Measurements from ENCODE around the gene ASB7.

ASB7 gene

DNA sequence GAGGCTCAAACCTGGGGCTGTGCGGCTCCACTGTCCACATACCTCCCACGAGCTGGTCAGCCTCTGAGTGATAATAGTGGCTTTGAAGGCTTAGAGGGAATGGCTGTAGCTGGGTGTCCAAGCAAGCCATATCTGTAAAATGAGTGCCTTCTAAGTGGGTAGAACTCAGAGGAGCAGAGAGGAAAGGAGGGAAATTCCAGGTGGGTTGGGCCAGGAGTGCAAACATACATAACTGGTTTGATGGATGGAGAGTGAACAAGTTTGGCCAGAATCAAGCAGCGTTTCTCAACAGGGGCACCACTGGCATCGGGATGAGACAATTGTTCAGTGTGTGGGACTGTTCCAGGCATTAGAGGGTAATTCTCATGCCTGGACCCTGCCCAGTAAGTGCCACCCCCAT, 91.1 kb downstream of the ASB7 start:
- DNase-seq (ENCODE audit: low read depth, low spot score), result no peak
- H3K4me3 ChIP-seq (ENCODE audit: low read length), result no peak overlapping the region

GRCh38 chr15:100694381-100695021, 92.1 kb downstream of the ASB7 start:
- DNase-seq (ENCODE audit: low read depth, low spot score), result no peak
- H3K4me3 ChIP-seq (ENCODE audit: low read length), result no peak overlapping the region

- no peak for DNase-seq (ENCODE audit: low read depth, low spot score)
- H3K4me3 ChIP-seq (ENCODE audit: low read length), result no peak overlapping the region
Measured at GRCh38 chr15:100695048-100695447, 92.7 kb downstream of the ASB7 start.

- DNase-seq (ENCODE audit: low read depth, low spot score), result no peak
- no peak overlapping the region for H3K4me3 ChIP-seq (ENCODE audit: low read length)
Measured at GRCh38 chr15:100696452-100696851, 94.1 kb downstream of the ASB7 start.
